ENCODE measurements around the gene ECI1.
"Not testable (repeated sequence)": the region's sequence is repeated elsewhere in the genome, so short reads cannot be mapped to it uniquely, and the experiment has no call there.

Gene ECI1

GRCh38 chr16:2250652-2251295 is 613 bp downstream of the ECI1 start:
- DNase-seq, result no peak

- no peak for DNase-seq
Measured at GRCh38 chr16:2246301-2246885, 5.0 kb downstream of the ECI1 start.

- DNase-seq, result no peak
Measured at GRCh38 chr16:2244926-2245795, 6.2 kb downstream of the ECI1 start.

GRCh38 chr16:2244301-2244700 is 7.1 kb downstream of the ECI1 start:
- DNase-seq, result no peak

GRCh38 chr16:2243781-2244180 is 7.6 kb downstream of the ECI1 start:
- no peak for DNase-seq

- DNase-seq, result no peak
Measured at GRCh38 chr16:2243031-2243528, 8.3 kb downstream of the ECI1 start.

- DNase-seq, result no peak
Measured at GRCh38 chr16:2242598-2242997, 8.8 kb downstream of the ECI1 start.

GRCh38 chr16:2240331-2240730 is 11.1 kb downstream of the ECI1 start:
- not testable (repeated sequence) for DNase-seq

GRCh38 chr16:2238838-2239675 is 12.3 kb downstream of the ECI1 start:
- DNase-seq, result no peak

- DNase-seq, result no peak
Measured at GRCh38 chr16:2238150-2238837, 13.1 kb downstream of the ECI1 start.

- DNase-seq, result no peak
Measured at GRCh38 chr16:2237493-2238149, 13.8 kb downstream of the ECI1 start.

- DNase-seq, result no peak
Measured at GRCh38 chr16:2237102-2237482, 14.3 kb downstream of the ECI1 start.

GRCh38 chr16:2236337-2237101 is 14.9 kb downstream of the ECI1 start, which contains the start of gene DNASE1L2:
Gene DNASE1L2 (plus strand): TSS chr16:2236444. CDS start chr16:2236817, 373 bp downstream.
- DNase-seq, result peak; percentile 85

- DNase-seq, result no peak
Measured at GRCh38 chr16:2235695-2236336, 15.6 kb downstream of the ECI1 start.

GRCh38 chr16:2235234-2235651 is 16.1 kb downstream of the ECI1 start:
- no peak for DNase-seq

- no peak for DNase-seq
Measured at GRCh38 chr16:2234813-2235170, 16.6 kb downstream of the ECI1 start.

- DNase-seq, result no peak
Measured at GRCh38 chr16:2233872-2234812, 17.2 kb downstream of the ECI1 start.

GRCh38 chr16:2233046-2233775 is 18.2 kb downstream of the ECI1 start:
- no peak for DNase-seq
